Cardiac septum (tissue), 1 donor: ENCODE data around the gene FOXK1. TPM values are rescaled to one million over a fixed set of nuclear protein-coding genes. Genes with fewer than 3 reads are reported as not detected.
"Not testable (repeated sequence)": the region's sequence is repeated elsewhere in the genome, so short reads cannot be mapped to it uniquely, and the experiment has no call there.

Source experiments
- DNase-seq: peaks from one replicate; pipeline ENCODE4 v3.0.0-alpha.2; 2020; ENCODE audit warnings: low spot score
- intact Hi-C: fragments of 100-400 bp; cut with DNase I; formaldehyde crosslinking; loops from one replicate; pipeline ENCODE4 v1.14.0; 2022
- total RNA-seq: library from RNA; stranded (reverse); fragmentation: NEBNext Ultra II Directional; extraction: Animal tissue kit (Norgen Biotek cat#: 25700); gene quantifications from one replicate; pipeline ENCODE4 v1.2.1, GENCODE V29; 2021
- donor health status: DM: no; HTN: no; CAD: no.

The FOXK1 gene
- total RNA-seq, 1 donor from 2014 or later = 29.7 TPM

- intact Hi-C loops = no loop called here
- no peak for DNase-seq
Observed at GRCh38 chr7:4663239-4664018, 18.7 kb upstream of the FOXK1 start.

GRCh38 chr7:4665661-4666060 is 16.4 kb upstream of the FOXK1 start:
- DNase-seq = no peak
- intact Hi-C loops = no loop called here

GRCh38 chr7:4667776-4668509 is 14.2 kb upstream of the FOXK1 start:
- intact Hi-C loops = no loop called here
- DNase-seq = no peak

- intact Hi-C loops = no loop called here
- no peak for DNase-seq
Observed at GRCh38 chr7:4668510-4668847, 13.6 kb upstream of the FOXK1 start.

GRCh38 chr7:4670791-4671190 is 11.3 kb upstream of the FOXK1 start:
- no peak for DNase-seq
- intact Hi-C loops = no loop called here

- intact Hi-C loops = no loop called here
- DNase-seq = no peak
Observed at GRCh38 chr7:4675771-4676367, 6.2 kb upstream of the FOXK1 start.

- DNase-seq, intact Hi-C loops: not testable (repeated sequence)
Observed at GRCh38 chr7:4677518-4677917, 4.6 kb upstream of the FOXK1 start.

- intact Hi-C loops = no loop called here
- DNase-seq = no peak
Observed at GRCh38 chr7:4681218-4681851, 760 bp upstream of the FOXK1 start.

- DNase-seq = peak; percentile 83
- intact Hi-C loops = loop anchor here (1.0 to 2.0 kb wide), 2 partner anchors 40 to 62 kb away; no protein-coding TSS in a partner anchor
Observed at GRCh38 chr7:4682621-4683042, 537 bp downstream of the FOXK1 start.

GRCh38 chr7:4683043-4683883 is 1.2 kb downstream of the FOXK1 start:
- intact Hi-C loops = loop anchor here (2.0 kb wide), 1 partner anchor 62 kb away; no protein-coding TSS in a partner anchor
- peak; percentile 78 for DNase-seq

GRCh38 chr7:4683884-4684565 is 1.9 kb downstream of the FOXK1 start:
- peak; percentile 87 for DNase-seq
- intact Hi-C loops = loop anchor here (2.0 kb wide), 1 partner anchor 61 kb away; no protein-coding TSS in a partner anchor

GRCh38 chr7:4684846-4685245 is 2.8 kb downstream of the FOXK1 start:
- no peak for DNase-seq
- intact Hi-C loops = no loop called here

GRCh38 chr7:4685676-4686075 is 3.6 kb downstream of the FOXK1 start:
- intact Hi-C loops, DNase-seq: not testable (repeated sequence)

- DNase-seq = no peak
- intact Hi-C loops = no loop called here
Observed at GRCh38 chr7:4687956-4688355, 5.9 kb downstream of the FOXK1 start.

GRCh38 chr7:4689151-4689550 is 7.1 kb downstream of the FOXK1 start:
- intact Hi-C loops = no loop called here
- no peak for DNase-seq

- intact Hi-C loops = no loop called here
Observed at GRCh38 chr7:4689668-4690067, 7.6 kb downstream of the FOXK1 start.

GRCh38 chr7:4690953-4691856 is 9.1 kb downstream of the FOXK1 start:
- no peak for DNase-seq
- intact Hi-C loops = no loop called here

More at GRCh38 chr7:4689668-4690067, 7.6 kb downstream of the FOXK1 start:
- no peak for DNase-seq

GRCh38 chr7:4692055-4692454 is 10.0 kb downstream of the FOXK1 start:
- DNase-seq = no peak
- intact Hi-C loops = no loop called here
